HepG2 (cell line): ENCODE measurements around the gene TET3. TPM values are rescaled to one million over a fixed set of nuclear protein-coding genes. Genes with fewer than 3 reads are reported as not detected.

Experiments
- ATAC-seq: fragments of 200-7000 bp; cut with Tn5 transposase; 3 replicates; pipeline ENCODE4 v1.9.1; 2020; ENCODE audit warnings: mild to moderate bottlenecking, moderate library complexity
- BruUV-seq: library from RNA; stranded (reverse); fragments of 400-500 nt; replicated peaks from 2 replicates; lab custom pipeline; 2021; lab: Mats Ljungman, UMichigan
- CTCF ChIA-PET: fragments of 300-600 bp; formaldehyde crosslinking; extraction: SDS; loops from one replicate; lab custom pipeline; 2021; ENCODE audit warnings: low total read pairs, inconsistent platforms, low intra/inter-chr PET ratio; lab: Yijun Ruan, JAX
- POLR2A ChIA-PET: fragments of 350-600 bp; sonication (Branson Sonifier 250); formaldehyde crosslinking; loops from one replicate; lab custom pipeline; 2020; ENCODE audit warnings: antibody characterized with exemption, inconsistent platforms; lab: Yijun Ruan, JAX
- DNase-seq: peaks from one replicate; pipeline ENCODE4 v3.0.0-alpha.2; 2015; ENCODE audit warnings: low spot score
- FAIRE-seq: peaks from 3 replicates; lab custom pipeline; 2011; peaks lifted over from hg19 to GRCh38; lab: Jason Lieb, UNC
- H2AFZ ChIP-seq: one replicate; pipeline ENCODE4 v1.6.1; 2011; ENCODE audit warnings: low read length, inconsistent platforms
- H3K27ac ChIP-seq: fragments of 300-600 bp; 3 replicates; pipeline ENCODE4 v1.8.0; 2011; ENCODE audit warnings: mixed run types, mild to moderate bottlenecking, mixed read lengths, low read length, inconsistent platforms; ENCODE audit not compliant: insufficient read depth; ENCODE audit errors: extremely low read length
- H3K27me3 ChIP-seq, 2 experiments: fragments of 200-600 bp in 1 of 2; 2 replicates in 1 of 2; 3 replicates in 1 of 2; pipeline versions ENCODE4 v1.6.0 to v1.8.0; 2011; ENCODE audit warnings: low read length in 2 of 2, mild to moderate bottlenecking in 2 of 2, moderate library complexity in 2 of 2, inconsistent platforms in 1 of 2; ENCODE audit not compliant: insufficient read depth in 2 of 2, control insufficient read depth in 1 of 2
- H3K36me3 ChIP-seq, 2 experiments: fragments of 200-600 bp in 1 of 2; replicated peaks in 1 of 2; 2 replicates in 1 of 2; 3 replicates in 1 of 2; pipeline versions ENCODE4 v1.5.1 to v1.8.0; 2011; ENCODE audit warnings: low read length in 2 of 2, inconsistent platforms in 1 of 2; ENCODE audit not compliant: insufficient read depth in 2 of 2, control insufficient read depth in 1 of 2
- H3K4me1 ChIP-seq: 2 replicates; pipeline ENCODE4 v1.5.1; 2012; ENCODE audit warnings: low read length, inconsistent platforms; ENCODE audit not compliant: insufficient read depth
- H3K4me2 ChIP-seq: 2 replicates; pipeline ENCODE4 v1.6.0; 2011; ENCODE audit warnings: low read depth, low read length, inconsistent platforms
- H3K4me3 ChIP-seq, 3 experiments: fragments of 200-600 bp in 1 of 3; sonication (generic), shearing (Covaris generic) in 1 of 3; replicated peaks in 1 of 3; 2 replicates each; pipeline ENCODE4 v1.5.1; 2011 to 2016; ENCODE audit warnings: low read length in 3 of 3, inconsistent platforms in 2 of 3, low read depth in 2 of 3, mild to moderate bottlenecking in 2 of 3, control low read depth in 1 of 3, mixed read lengths in 1 of 3; ENCODE audit not compliant: insufficient read depth in 1 of 3
- H3K79me2 ChIP-seq: one replicate; pipeline ENCODE4 v1.6.1; 2011; ENCODE audit warnings: low read length, inconsistent platforms; ENCODE audit not compliant: insufficient read depth
- H3K9ac ChIP-seq: 2 replicates; pipeline ENCODE4 v1.6.0; 2011; ENCODE audit warnings: mild to moderate bottlenecking, low read depth, low read length, inconsistent platforms; ENCODE audit not compliant: insufficient read depth
- H3K9me3 ChIP-seq: 2 replicates; pipeline ENCODE4 v1.5.1; 2012; ENCODE audit warnings: mild to moderate bottlenecking, low read length
- H4K20me1 ChIP-seq: 2 replicates; pipeline ENCODE4 v1.6.0; 2011; ENCODE audit warnings: inconsistent platforms, mild to moderate bottlenecking, low read length, moderate library complexity; ENCODE audit not compliant: insufficient read depth
- ARID2 ChIP-seq: sonication (generic); formaldehyde crosslinking; IDR thresholded peaks from 2 replicates; pipeline ENCODE4 v1.8.1; 2022; ENCODE audit warnings: mild to moderate bottlenecking, missing genetic modification reagents, borderline replicate concordance
- CHCHD3 ChIP-seq: sonication (generic); formaldehyde crosslinking; IDR thresholded peaks from 2 replicates; pipeline ENCODE4 v1.8.0; 2022; ENCODE audit warnings: mild to moderate bottlenecking, missing genetic modification reagents, moderate library complexity
- FOXC1 ChIP-seq: sonication (generic); formaldehyde crosslinking; IDR thresholded peaks from 2 replicates; pipeline ENCODE4 v1.8.0; 2022; ENCODE audit warnings: mild to moderate bottlenecking, missing genetic modification reagents, borderline replicate concordance
- FOXP1 ChIP-seq, 2 experiments: fragments of 450-650 bp in 1 of 2; IDR thresholded peaks; 2 replicates each; pipeline ENCODE4 v1.6.1; 2017 to 2018; ENCODE audit warnings: antibody characterized with exemption in 1 of 2
- HOMEZ ChIP-seq: IDR thresholded peaks from 2 replicates; pipeline ENCODE4 v1.6.1; 2016; ENCODE audit warnings: low read depth
- SAP130 ChIP-seq: IDR thresholded peaks from 2 replicates; pipeline ENCODE4 v1.6.1; 2016; ENCODE audit warnings: low read depth
- SCMH1 ChIP-seq: sonication (generic); formaldehyde crosslinking; IDR thresholded peaks from 2 replicates; pipeline ENCODE4 v1.9.0; 2021; ENCODE audit warnings: missing genetic modification reagents, mild to moderate bottlenecking, borderline replicate concordance
- SKI ChIP-seq: fragments of 450-650 bp; IDR thresholded peaks from one replicate; pipeline ENCODE4 v1.6.1; 2018; ENCODE audit warnings: mild to moderate bottlenecking; ENCODE audit not compliant: partially characterized antibody
- ZBTB38 ChIP-seq: sonication (generic); formaldehyde crosslinking; IDR thresholded peaks from 2 replicates; pipeline ENCODE4 v1.5.1; 2020; ENCODE audit warnings: mild to moderate bottlenecking, missing genetic modification reagents
- ZBTB49 ChIP-seq: sonication (generic); formaldehyde crosslinking; IDR thresholded peaks from 2 replicates; pipeline ENCODE4 v1.4.0; 2020; ENCODE audit warnings: missing genetic modification reagents, borderline replicate concordance
- ZNF101 ChIP-seq: sonication (generic); formaldehyde crosslinking; IDR thresholded peaks from 2 replicates; pipeline ENCODE4 v1.4.0; 2020; ENCODE audit warnings: mild to moderate bottlenecking, low read depth, missing genetic modification reagents, borderline replicate concordance
- ZNF234 ChIP-seq: sonication (generic); formaldehyde crosslinking; conservative IDR thresholded peaks from 2 replicates; pipeline ENCODE4 v1.5.1; 2020; ENCODE audit warnings: mild to moderate bottlenecking, missing genetic modification reagents
- ZNF326 ChIP-seq: sonication (generic); formaldehyde crosslinking; IDR thresholded peaks from 2 replicates; pipeline ENCODE4 v1.4.0; 2020; ENCODE audit warnings: missing genetic modification reagents, borderline replicate concordance
- ZNF510 ChIP-seq: sonication (generic); formaldehyde crosslinking; IDR thresholded peaks from 2 replicates; pipeline ENCODE4 v1.4.0; 2020; ENCODE audit warnings: low read depth, mild to moderate bottlenecking, missing genetic modification reagents
- ZNF550 ChIP-seq: sonication (generic); formaldehyde crosslinking; IDR thresholded peaks from 2 replicates; pipeline ENCODE4 v1.4.0; 2020; ENCODE audit warnings: mild to moderate bottlenecking, missing genetic modification reagents, borderline replicate concordance
- ZNF709 ChIP-seq: sonication (generic); formaldehyde crosslinking; IDR thresholded peaks from 2 replicates; pipeline ENCODE4 v1.5.0; 2020; ENCODE audit warnings: mild to moderate bottlenecking, missing genetic modification reagents
- whole genome bisulfite sequencing: methylation state at CpG from one replicate; pipeline ENCODE4 v1.1.6; 2017; ENCODE audit warnings: low lambda C conversion rate; 5-methylcytosine and 5-hydroxymethylcytosine counted together
- in situ Hi-C: cut with HindIII; loops from 2 replicates; pipeline ENCODE4 v1.10.0; 2017; ENCODE audit warnings: low pct_unique_long_range_greater_than_20kb; ENCODE audit not compliant: extremely low pct_ligation_motif_present
- intact Hi-C: fragments of 100-400 bp; cut with micrococcal nuclease; formaldehyde crosslinking; loops from one replicate; pipeline ENCODE4 v1.10.0; 2022; ENCODE audit not compliant: unreplicated experiment
- polyA plus RNA-seq, 8 experiments: library from polyadenylated mRNA; depleted of rRNA in 3 of 8; stranded (reverse) in 7 of 8; unstranded in 1 of 8; fragments of >200 nt; fragmentation: Illumina TruSeq in 4 of 8; extraction: Trizol in 4 of 8; gene quantifications; 2 replicates each; pipeline versions ENCODE4 v1.2.1 to v1.2.3, GENCODE V29; 2011 to 2016; ENCODE audit warnings: low read depth in 4 of 8, missing spikeins in 1 of 8, mixed read lengths in 1 of 8; ENCODE audit not compliant: insufficient read depth in 1 of 8
- total RNA-seq, 5 experiments: library from RNA; depleted of rRNA; stranded (reverse); fragments of >200 nt; fragmentation: Illumina TruSeq; extraction: Trizol; gene quantifications; 2 replicates each; pipeline ENCODE4 v1.2.3, GENCODE V29; 2016; ENCODE audit warnings: low read depth in 1 of 5

TET3 gene
- total and polyA plus RNA-seq, 2 of the 13 experiments (the other 11 are each of a cell fraction or from before 2014, with no cell fraction given): 4.3 to 6.8 TPM

- POLR2A ChIA-PET: no interaction called here
Observed at GRCh38 chr2:73992036-73992435, 7.3 kb downstream of the TET3 start.

More at GRCh38 chr2:73992036-73992435, 7.3 kb downstream of the TET3 start:
- Histone ChIP-seq H3K4me2 (no peak overlapping the region), H3K9ac (no peak overlapping the region), H3K9me3 (no peaks in the 10 kb centered on the region), H3K27ac (no peak overlapping the region), H3K36me3 (peaks cover 13 to 51% of the 10 kb centered on the region in 2 experiments), H3K4me3 (no peak overlapping the region), H4K20me1 (peaks cover 12% of the 10 kb centered on the region), H3K79me2 (peaks cover 80% of the 10 kb centered on the region), H3K4me1 (peaks cover 35% of the 10 kb centered on the region), H2AFZ (no peak overlapping the region), H3K27me3 (no peaks in the 10 kb centered on the region)
- ATAC-seq (no peak), DNase-seq (no peak), FAIRE-seq (no peak)
- TF ChIP-seq ZNF709 (CRISPR knock-in tag) (no peak), HOMEZ (CRISPR knock-in tag) (no peak), ZNF550 (CRISPR knock-in tag) (no peak), ZNF510 (no peak), ZNF101 (no peak), ZNF326 (CRISPR knock-in tag) (no peak), ZBTB49 (CRISPR knock-in tag) (no peak), SAP130 (no peak), FOXP1 (IDR thresholded peaks at IDR 0.05) (no peak), FOXP1 (CRISPR knock-in tag; IDR thresholded peaks at IDR 0.05) (no peak), SCMH1 (CRISPR knock-in tag) (no peak), FOXC1 (CRISPR knock-in tag) (no peak), CHCHD3 (CRISPR knock-in tag) (no peak), SKI (no peak), ZBTB38 (CRISPR knock-in tag) (no peak), ZNF234 (no peak), ARID2 (CRISPR knock-in tag) (no peak)
- CTCF ChIA-PET: no interaction called here
- intact Hi-C loops (no loop called here), in situ Hi-C loops (no loop called here)
- no TSS peak for BruUV-seq
- 99% methylated on average over 4 of the region's 4 CpGs for WGBS
